ENCODE measurements around the gene GABBR1. TPM values are rescaled to one million over a fixed set of nuclear protein-coding genes. Genes with fewer than 3 reads are reported as not detected.

Gene GABBR1
- total RNA-seq, 1 donor from 2014 or later: 38.5 TPM

GRCh38 chr6:29537714-29538403, 95.1 kb downstream of the GABBR1 start:
- Histone ChIP-seq H3K27me3 (ENCODE audit: low read depth) (no peaks in the 10 kb centered on the region), H3K4me1 (no peaks in the 10 kb centered on the region), H3K27ac (no peak overlapping the region), H3K9me3 (no peaks in the 10 kb centered on the region), H3K4me3 (no peak overlapping the region), H3K36me3 (no peaks in the 10 kb centered on the region)
- intact Hi-C loops (cut with DNase I): no loop called here
- ATAC-seq (no peak), DNase-seq (no peak)
- no peak for TF ChIP-seq CTCF (IDR thresholded peaks at IDR 0.05)

- H3K36me3 ChIP-seq: no peaks in the 10 kb centered on the region
- H3K4me1 ChIP-seq: no peaks in the 10 kb centered on the region
- H3K27ac ChIP-seq: no peak overlapping the region
- H3K27me3 ChIP-seq (ENCODE audit: low read depth): no peaks in the 10 kb centered on the region
- ATAC-seq: no peak
- TF ChIP-seq CTCF (IDR thresholded peaks at IDR 0.05): no peak
- intact Hi-C loops (cut with DNase I): no loop called here
- no peak for DNase-seq
- H3K4me3 ChIP-seq: no peak overlapping the region
- no peaks in the 10 kb centered on the region for H3K9me3 ChIP-seq
These were observed 100.5 kb downstream of the GABBR1 start for GRCh38 chr6:29532320-29532951.

DNA sequence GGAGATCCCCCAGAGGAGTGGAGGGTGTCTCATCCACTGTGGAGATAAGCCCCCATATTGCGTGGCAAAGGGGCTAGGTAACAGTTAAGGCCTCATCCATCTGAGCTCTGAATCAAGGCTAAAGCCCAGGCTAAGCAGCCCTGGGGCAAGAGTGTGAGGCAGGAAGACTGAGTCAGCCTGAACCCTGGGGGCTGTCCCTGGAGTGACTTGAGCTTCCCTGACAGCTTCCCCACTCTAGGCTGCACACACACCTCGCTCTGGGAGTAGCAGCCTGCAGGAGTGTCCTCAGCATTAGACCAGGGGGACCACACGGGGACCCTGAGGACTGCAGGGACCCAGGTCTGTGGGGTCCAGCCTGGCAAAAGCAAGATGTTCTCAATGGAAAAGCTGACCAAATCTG, 101.3 kb downstream of the GABBR1 start:
- Histone ChIP-seq H3K27ac (no peak overlapping the region), H3K9me3 (no peaks in the 10 kb centered on the region), H3K36me3 (no peaks in the 10 kb centered on the region), H3K4me3 (no peak overlapping the region), H3K27me3 (ENCODE audit: low read depth) (no peaks in the 10 kb centered on the region), H3K4me1 (no peaks in the 10 kb centered on the region)
- TF ChIP-seq CTCF (IDR thresholded peaks at IDR 0.05): no peak
- ATAC-seq (no peak), DNase-seq (no peak)
- intact Hi-C loops (cut with DNase I): no loop called here

DNA sequence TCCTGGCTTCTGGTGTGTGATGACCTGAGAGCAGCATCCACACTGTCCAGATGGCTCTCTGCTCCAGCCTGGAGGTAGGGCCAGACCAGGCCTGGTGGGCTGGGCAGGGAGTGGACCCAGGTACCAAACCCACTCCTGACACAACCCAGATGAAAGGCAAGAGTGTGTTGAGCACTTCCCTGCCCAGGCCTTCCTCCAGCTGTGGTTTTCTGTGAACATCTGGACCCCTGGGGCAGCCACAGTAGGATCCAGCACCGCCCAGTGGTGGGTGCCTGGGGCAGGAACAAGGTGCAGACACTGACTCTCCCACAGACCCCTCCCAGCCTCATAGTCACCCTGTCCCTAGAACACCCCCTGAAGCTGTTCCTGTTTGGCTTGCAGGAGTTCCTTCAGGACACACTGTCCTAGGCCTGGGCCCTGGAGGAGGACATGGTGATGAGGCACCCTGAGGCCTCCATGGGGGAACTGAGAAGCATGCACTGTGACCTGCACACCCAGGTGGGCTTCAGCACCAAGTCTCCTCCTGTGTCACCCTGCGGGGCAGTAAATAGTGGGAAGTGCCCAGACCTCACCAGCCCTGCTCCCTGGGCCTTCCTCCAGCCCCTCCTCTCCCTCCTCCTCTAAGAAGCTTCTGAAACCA, 102.2 kb downstream of the GABBR1 start:
- no peak for TF ChIP-seq CTCF (IDR thresholded peaks at IDR 0.05)
- Histone ChIP-seq H3K4me3 (no peak overlapping the region), H3K27me3 (ENCODE audit: low read depth) (no peaks in the 10 kb centered on the region), H3K36me3 (no peaks in the 10 kb centered on the region), H3K9me3 (no peaks in the 10 kb centered on the region), H3K4me1 (no peaks in the 10 kb centered on the region), H3K27ac (no peak overlapping the region)
- DNase-seq (no peak), ATAC-seq (no peak)
- intact Hi-C loops (cut with DNase I): no loop called here

DNA sequence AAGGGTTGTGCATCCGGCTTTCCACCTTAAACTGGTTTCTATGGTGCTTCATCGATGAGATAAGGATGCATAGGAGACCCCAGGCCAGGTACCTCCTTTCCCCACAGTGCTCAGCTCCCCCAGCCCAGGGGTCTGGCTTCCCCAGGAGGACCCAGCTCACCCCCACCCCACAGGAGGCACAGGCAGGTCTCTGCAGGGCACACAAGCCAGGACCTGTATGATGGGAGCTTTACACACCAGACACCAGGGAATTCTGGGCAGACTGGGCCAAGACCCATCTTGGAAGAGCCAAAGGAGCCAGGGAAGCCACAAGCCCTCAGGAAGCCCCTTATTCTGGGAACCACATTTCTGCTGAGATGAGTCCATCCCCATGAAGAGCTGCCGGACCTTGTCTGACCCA, 103.0 kb downstream of the GABBR1 start:
- no peak for ATAC-seq

More for the DNA sequence above, 103.0 kb downstream of the GABBR1 start:
- no peak for DNase-seq
- TF ChIP-seq CTCF (IDR thresholded peaks at IDR 0.05): no peak
- H3K36me3 ChIP-seq: no peaks in the 10 kb centered on the region
- no peak overlapping the region for H3K27ac ChIP-seq
- H3K4me1 ChIP-seq: no peaks in the 10 kb centered on the region
- no peaks in the 10 kb centered on the region for H3K9me3 ChIP-seq
- intact Hi-C loops (cut with DNase I): no loop called here
- H3K27me3 ChIP-seq (ENCODE audit: low read depth): no peaks in the 10 kb centered on the region
- no peak overlapping the region for H3K4me3 ChIP-seq
